Immature natural killer cell (primary cell): ENCODE results near the gene ALG6. TPM values are rescaled to one million over a fixed set of nuclear protein-coding genes. Genes with fewer than 3 reads are reported as not detected.

Source experiments
- DNase-seq, 3 donors: peaks; one replicate each; pipeline ENCODE4 v3.0.0; 2022; ENCODE audit warnings: mixed read lengths in 1 of 3
- H3K27ac Mint-ChIP-seq, 6 donors: one replicate each; pipeline ENCODE4 v1.8.0; 2020; ENCODE audit warnings: mixed read lengths in 6 of 6, mild to moderate bottlenecking in 5 of 6, inconsistent platforms in 4 of 6, moderate library complexity in 3 of 6
- H3K27me3 Mint-ChIP-seq, 3 donors: one replicate each; pipeline ENCODE4 v1.8.0; 2020 to 2021; ENCODE audit warnings: low read depth in 3 of 3, mild to moderate bottlenecking in 3 of 3, mixed read lengths in 3 of 3, moderate library complexity in 3 of 3, inconsistent platforms in 1 of 3
- H3K36me3 Mint-ChIP-seq, 3 donors: one replicate each; pipeline ENCODE4 v1.8.0; 2020; ENCODE audit warnings: mixed read lengths in 3 of 3, inconsistent platforms in 2 of 3, mild to moderate bottlenecking in 2 of 3
- H3K4me1 Mint-ChIP-seq, 2 donors: one replicate each; pipeline ENCODE4 v1.8.0; 2020; ENCODE audit warnings: inconsistent platforms in 2 of 2, mild to moderate bottlenecking in 2 of 2, mixed read lengths in 2 of 2, moderate library complexity in 1 of 2
- H3K4me3 Mint-ChIP-seq, 5 donors: one replicate each; pipeline ENCODE4 v1.8.0; 2020; ENCODE audit warnings: mild to moderate bottlenecking in 5 of 5, mixed read lengths in 5 of 5, inconsistent platforms in 3 of 5, moderate library complexity in 3 of 5
- H3K9me3 Mint-ChIP-seq, 6 donors: one replicate each; pipeline ENCODE4 v1.8.0; 2020; ENCODE audit warnings: mild to moderate bottlenecking in 6 of 6, mixed read lengths in 6 of 6, inconsistent platforms in 4 of 6, moderate library complexity in 3 of 6
- polyA plus RNA-seq, 3 donors: library from polyadenylated mRNA; unstranded; fragments of 300-500 nt; fragmentation: Illumina TruSeq; gene quantifications; one replicate each; pipeline ENCODE4 v1.2.3, GENCODE V29; 2021

ALG6 gene
- polyA plus RNA-seq, 3 donors from 2014 or later: 16.5 to 29.9 (median 20.7) TPM

GRCh38 chr1:63323865-63324778 is 43.3 kb upstream of the ALG6 start:
- no peak for DNase-seq
- H3K9me3 Mint-ChIP-seq: peaks cover 3 to 52% (median 13%) of the 10 kb centered on the region in 6 donors
- peaks cover 0 to 10% (median 4%) of the 10 kb centered on the region in 3 donors for H3K36me3 Mint-ChIP-seq

DNA sequence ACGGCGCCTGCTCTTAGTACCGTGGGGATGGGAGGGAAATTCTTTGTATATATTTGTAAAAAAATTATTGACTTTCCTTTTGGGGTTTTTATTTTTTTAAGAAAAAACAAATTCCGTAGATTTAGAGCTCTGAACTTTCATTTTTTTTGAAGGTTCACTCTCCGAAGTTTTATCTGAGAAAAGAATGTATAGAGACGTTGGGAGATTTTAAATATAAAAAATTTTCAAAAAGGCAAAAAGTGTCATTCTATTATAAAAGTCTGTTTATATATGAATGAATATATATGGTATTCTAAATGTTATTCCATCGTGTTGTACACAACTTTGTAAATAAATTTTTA is 42.7 kb upstream of the ALG6 start:
- peaks cover 30 to 46% of the 10 kb centered on the region in 2 donors for H3K4me1 Mint-ChIP-seq
- no peak for DNase-seq
- peaks cover 0 to 9% (median 4%) of the 10 kb centered on the region in 3 donors for H3K36me3 Mint-ChIP-seq
- H3K9me3 Mint-ChIP-seq: peaks cover 2 to 50% (median 12%) of the 10 kb centered on the region in 6 donors
- no peak overlapping the region for H3K27ac Mint-ChIP-seq
- H3K4me3 Mint-ChIP-seq: peak overlapping the region; percentile 72 to 86 (median 78)
- peaks cover 60 to 82% (median 73%) of the 10 kb centered on the region in 3 donors for H3K27me3 Mint-ChIP-seq

More at GRCh38 chr1:63323865-63324778, 43.3 kb upstream of the ALG6 start:
- Mint-ChIP-seq H3K27me3 (peaks cover 66 to 82% (median 74%) of the 10 kb centered on the region in 3 donors), H3K27ac (peak overlapping the region in 1 of 6 donors; percentile 61), H3K4me1 (peaks cover 30 to 44% of the 10 kb centered on the region in 2 donors), H3K4me3 (peak overlapping the region; percentile 72 to 89 (median 83))

DNA sequence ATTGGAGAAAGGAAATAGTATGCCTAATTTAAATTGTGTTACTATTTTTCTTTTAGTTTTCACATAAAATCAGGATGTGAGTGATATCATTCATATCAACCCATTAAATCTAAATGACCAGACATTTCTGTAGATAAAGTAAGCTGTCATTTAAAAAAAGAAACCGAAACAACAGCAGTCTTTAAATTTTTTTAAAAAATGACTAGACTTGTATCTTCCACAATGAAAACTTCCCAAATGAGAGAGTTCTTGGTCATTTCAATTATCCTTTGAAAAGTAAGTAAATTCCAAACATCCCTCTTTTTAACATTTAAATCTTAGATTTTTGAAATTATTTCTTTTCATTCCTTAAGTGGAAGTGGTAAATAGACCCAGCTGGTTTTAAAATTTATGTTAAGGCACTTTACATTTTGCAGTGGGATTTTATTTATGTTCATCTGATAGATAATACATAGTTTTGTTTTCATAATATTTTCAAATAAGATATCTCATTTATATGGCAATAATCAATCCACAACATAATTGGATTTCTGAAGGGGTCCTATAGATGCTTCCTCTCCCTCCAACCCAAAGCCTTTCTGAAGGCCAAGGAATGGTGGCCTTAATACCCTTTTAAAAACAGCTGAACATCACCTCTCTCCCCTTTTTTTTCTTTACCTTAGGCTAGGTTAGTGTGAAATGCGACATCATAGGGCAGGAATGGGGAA is 42.0 kb upstream of the ALG6 start:
- Mint-ChIP-seq H3K27me3 (peaks cover 56 to 78% (median 71%) of the 10 kb centered on the region in 3 donors), H3K9me3 (peaks cover 2 to 49% (median 12%) of the 10 kb centered on the region in 6 donors), H3K36me3 (peaks cover 0 to 9% (median 4%) of the 10 kb centered on the region in 3 donors), H3K27ac (no peak overlapping the region), H3K4me1 (peaks cover 29 to 48% of the 10 kb centered on the region in 2 donors), H3K4me3 (peak overlapping the region; percentile 13 to 72 (median 40))
- no peak for DNase-seq

GRCh38 chr1:63326106-63326472 is 41.3 kb upstream of the ALG6 start:
- H3K27me3 Mint-ChIP-seq: peaks cover 57 to 78% (median 71%) of the 10 kb centered on the region in 3 donors
- no peak for DNase-seq
- H3K9me3 Mint-ChIP-seq: peaks cover 2 to 56% (median 12%) of the 10 kb centered on the region in 6 donors

DNA sequence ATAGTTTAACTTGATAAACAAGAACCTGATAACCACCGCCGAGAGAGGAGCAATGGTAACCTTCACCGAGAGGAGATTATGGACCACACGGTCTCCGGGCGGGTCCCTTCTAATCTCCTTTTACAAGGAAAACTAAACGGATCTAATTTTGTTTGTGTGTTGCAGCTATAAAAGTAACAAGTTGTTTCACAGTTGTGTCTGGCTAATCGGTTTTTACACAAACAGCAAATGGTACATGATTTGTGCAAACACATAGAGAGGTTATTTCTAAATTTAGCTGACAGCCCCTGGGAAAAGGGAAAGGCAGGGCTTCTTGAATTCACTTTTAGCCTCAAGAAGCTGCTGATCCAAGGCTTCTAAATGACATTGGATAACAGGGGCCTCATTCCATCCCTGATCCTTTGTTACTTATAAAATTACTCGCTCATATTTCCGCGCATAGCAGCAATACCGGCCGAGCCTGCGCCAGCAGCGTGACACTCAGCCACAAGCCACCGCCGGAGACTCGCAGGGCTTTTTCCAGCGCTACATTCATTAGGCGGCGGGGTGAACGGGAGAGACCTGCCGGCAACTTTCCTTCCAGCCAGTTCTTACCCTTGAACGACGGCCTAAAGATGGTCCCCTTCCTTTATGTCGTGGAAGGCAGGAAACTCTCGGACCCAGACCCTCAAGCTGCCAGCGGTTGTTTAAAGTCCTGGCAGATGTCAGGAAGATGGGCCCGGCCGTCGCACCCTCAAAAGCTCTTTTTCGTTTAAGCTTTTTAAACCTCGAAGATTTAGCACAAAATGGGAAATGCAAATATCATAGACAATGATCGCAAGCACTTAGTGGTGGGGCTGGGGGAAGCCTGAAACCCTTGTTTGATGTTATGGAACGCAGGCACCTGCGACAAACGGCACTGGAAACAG is 40.7 kb upstream of the ALG6 start:
- Mint-ChIP-seq H3K27me3 (peaks cover 51 to 74% (median 68%) of the 10 kb centered on the region in 3 donors), H3K9me3 (peaks cover 0 to 51% (median 7%) of the 10 kb centered on the region in 6 donors), H3K4me3 (peak overlapping the region in 2 of 5 donors; percentile 15 to 56), H3K27ac (peak overlapping the region in 1 of 6 donors; percentile 68), H3K36me3 (peaks cover 0 to 12% (median 3%) of the 10 kb centered on the region in 3 donors), H3K4me1 (peaks cover 23 to 48% of the 10 kb centered on the region in 2 donors)
- DNase-seq: no peak

More at GRCh38 chr1:63326106-63326472, 41.3 kb upstream of the ALG6 start:
- H3K36me3 Mint-ChIP-seq: peaks cover 0 to 12% (median 4%) of the 10 kb centered on the region in 3 donors
- peak overlapping the region in 4 of 5 donors; percentile 15 to 56 (median 32) for H3K4me3 Mint-ChIP-seq
- peaks cover 29 to 54% of the 10 kb centered on the region in 2 donors for H3K4me1 Mint-ChIP-seq
- H3K27ac Mint-ChIP-seq: peak overlapping the region in 1 of 6 donors; percentile 68

DNA sequence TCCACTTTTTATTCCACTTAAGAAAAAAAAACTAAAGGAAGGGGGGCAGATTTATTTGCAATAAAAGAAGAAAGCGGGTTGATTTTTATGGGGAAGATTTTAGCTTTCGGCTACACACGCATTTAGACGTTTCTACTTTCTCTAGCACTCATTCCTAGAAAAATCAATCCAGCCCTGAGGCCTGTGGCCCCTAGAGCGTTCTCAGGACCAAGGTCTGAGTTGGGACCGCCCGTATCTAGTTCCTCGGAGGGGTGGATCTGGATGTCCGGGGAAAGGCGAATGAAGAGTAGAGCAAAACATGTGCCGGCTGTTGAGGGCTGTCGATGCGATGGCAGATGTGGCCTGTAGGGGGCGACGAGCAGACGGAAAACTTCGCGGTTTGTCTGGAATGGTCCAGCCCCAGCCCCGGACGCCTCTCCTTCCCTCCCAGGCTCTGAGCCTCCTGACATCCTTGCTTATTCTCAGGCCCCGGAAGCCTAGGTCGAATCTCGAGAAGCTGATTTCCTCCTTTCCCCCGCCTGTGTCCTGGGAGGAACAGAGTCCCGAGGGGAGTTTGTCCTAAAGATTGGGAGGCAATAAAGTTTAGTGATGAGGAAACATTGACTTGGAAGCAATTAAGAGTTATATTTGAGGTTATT is 39.9 kb upstream of the ALG6 start:
- Mint-ChIP-seq H3K27ac (peak overlapping the region in 2 of 6 donors; percentile 3 to 68), H3K36me3 (peaks cover 0 to 12% (median 0%) of the 10 kb centered on the region in 3 donors), H3K4me3 (peak overlapping the region in 1 of 5 donors; percentile 8), H3K27me3 (peaks cover 48 to 71% (median 66%) of the 10 kb centered on the region in 3 donors), H3K9me3 (peaks cover 0 to 52% (median 7%) of the 10 kb centered on the region in 6 donors), H3K4me1 (peaks cover 18 to 44% of the 10 kb centered on the region in 2 donors)
- peak in 1 of 3 donors; percentile 22 for DNase-seq

GRCh38 chr1:63328122-63328521 is 39.3 kb upstream of the ALG6 start:
- DNase-seq: no peak
- H3K27ac Mint-ChIP-seq: peak overlapping the region in 2 of 6 donors; percentile 3 to 18
- H3K36me3 Mint-ChIP-seq: peaks cover 0 to 12% (median 0%) of the 10 kb centered on the region in 3 donors
- peaks cover 18 to 44% of the 10 kb centered on the region in 2 donors for H3K4me1 Mint-ChIP-seq
- H3K4me3 Mint-ChIP-seq: peak overlapping the region in 1 of 5 donors; percentile 8
- peaks cover 0 to 52% (median 7%) of the 10 kb centered on the region in 6 donors for H3K9me3 Mint-ChIP-seq
- H3K27me3 Mint-ChIP-seq: peaks cover 48 to 75% (median 69%) of the 10 kb centered on the region in 3 donors

DNA sequence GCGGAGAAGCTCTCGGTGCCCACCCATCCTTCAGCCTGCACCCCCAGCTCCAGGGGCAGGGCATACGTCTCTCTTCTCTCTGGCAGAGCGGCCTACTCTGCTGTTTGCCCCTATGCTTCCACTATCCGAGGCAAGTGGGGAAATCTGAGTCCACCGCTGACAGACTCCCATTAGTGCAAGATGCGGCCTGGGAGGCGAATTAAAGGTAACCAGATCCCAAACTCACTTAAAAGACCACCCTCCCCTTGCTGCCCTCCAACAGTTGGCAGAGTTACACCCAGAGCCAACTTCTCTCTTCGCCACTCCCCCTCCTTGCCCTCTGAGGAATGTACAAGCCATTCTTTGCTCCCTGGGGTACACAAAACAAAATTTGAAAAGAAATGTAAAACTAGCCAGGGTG is 38.6 kb upstream of the ALG6 start:
- Mint-ChIP-seq H3K27me3 (peaks cover 45 to 73% (median 72%) of the 10 kb centered on the region in 3 donors), H3K27ac (no peak overlapping the region), H3K4me1 (peaks cover 15 to 44% of the 10 kb centered on the region in 2 donors), H3K9me3 (peaks cover 0 to 52% (median 7%) of the 10 kb centered on the region in 6 donors), H3K36me3 (peaks cover 0 to 12% (median 0%) of the 10 kb centered on the region in 3 donors), H3K4me3 (no peak overlapping the region)
- DNase-seq: no peak

DNA sequence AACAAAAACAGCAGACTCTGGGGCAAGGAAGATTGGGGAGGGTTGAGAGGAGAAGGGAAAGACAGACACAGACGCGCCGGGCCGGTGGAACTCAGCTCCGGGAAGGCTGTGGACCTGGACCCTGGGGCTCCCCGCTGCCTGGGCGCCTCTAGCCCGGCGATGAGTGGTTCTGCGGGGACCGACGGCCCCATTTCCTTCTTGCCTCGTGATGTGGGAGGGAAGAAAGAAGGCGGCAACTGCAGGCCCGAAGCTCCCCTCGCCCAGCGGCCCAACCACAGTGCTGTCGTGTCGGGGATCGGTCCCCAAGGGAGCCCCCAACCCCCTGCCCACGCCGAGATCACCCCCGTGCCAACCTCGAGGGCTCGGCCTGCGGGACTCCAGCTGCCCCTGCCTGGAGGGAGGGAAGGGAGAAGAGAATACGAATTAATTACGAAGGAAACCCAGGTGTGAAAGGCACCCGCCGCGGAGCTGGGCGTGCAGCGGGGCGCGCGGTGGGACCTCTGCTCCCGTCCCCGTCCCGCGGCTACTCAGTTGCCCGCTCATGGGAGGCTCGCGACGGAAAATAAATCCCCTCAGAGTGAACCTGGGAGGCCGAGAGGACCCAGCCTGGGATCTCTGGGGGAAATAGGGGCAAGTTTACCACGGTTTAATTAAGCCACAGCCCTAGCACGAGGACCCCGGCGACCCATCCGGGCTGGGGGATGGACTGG is 37.7 kb upstream of the ALG6 start:
- H3K4me3 Mint-ChIP-seq: peak overlapping the region in 2 of 5 donors; percentile 22 to 46
- H3K27ac Mint-ChIP-seq: no peak overlapping the region
- peaks cover 0 to 12% (median 0%) of the 10 kb centered on the region in 3 donors for H3K36me3 Mint-ChIP-seq

DNA sequence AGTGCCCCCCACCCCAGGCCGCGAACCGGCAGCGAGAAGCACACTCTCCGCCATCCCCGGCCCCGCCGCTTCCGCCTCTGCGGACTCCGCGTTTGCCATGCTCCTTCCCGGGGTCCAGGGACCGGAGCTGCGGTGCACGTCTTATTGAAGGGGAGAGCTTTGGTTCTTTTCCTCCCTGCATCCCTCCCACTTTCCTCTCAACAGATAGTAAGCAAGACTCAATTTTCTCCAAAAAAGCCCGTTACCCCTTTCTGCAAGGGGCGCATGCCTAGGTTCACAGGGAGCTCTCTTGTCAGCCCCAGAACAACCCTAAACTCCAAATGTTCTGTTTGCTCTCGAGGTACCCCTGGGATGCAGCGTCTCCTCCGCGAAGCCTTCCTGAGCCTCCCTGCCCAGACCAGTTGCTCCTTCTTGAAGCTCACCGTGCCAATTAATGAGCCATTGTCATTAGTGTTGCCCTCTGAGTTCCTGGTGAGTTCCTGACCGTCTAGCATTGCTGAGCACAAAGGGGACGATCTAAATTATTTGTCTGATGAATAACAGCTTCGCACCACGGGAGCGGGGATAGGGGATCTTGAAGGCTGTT is 37.0 kb upstream of the ALG6 start:
- Mint-ChIP-seq H3K27ac (peak overlapping the region in 1 of 6 donors; percentile 27), H3K4me1 (peaks cover 12 to 33% of the 10 kb centered on the region in 2 donors), H3K27me3 (peaks cover 44 to 76% (median 72%) of the 10 kb centered on the region in 3 donors), H3K4me3 (peak overlapping the region in 4 of 5 donors; percentile 0 to 67 (median 30)), H3K9me3 (peaks cover 0 to 45% (median 6%) of the 10 kb centered on the region in 6 donors), H3K36me3 (peaks cover 0 to 12% (median 0%) of the 10 kb centered on the region in 3 donors)
- no peak for DNase-seq

More for the DNA sequence above, 37.7 kb upstream of the ALG6 start:
- Mint-ChIP-seq H3K9me3 (peaks cover 0 to 49% (median 6%) of the 10 kb centered on the region in 6 donors), H3K27me3 (peaks cover 44 to 76% (median 73%) of the 10 kb centered on the region in 3 donors), H3K4me1 (peaks cover 13 to 38% of the 10 kb centered on the region in 2 donors)
- no peak for DNase-seq

- Mint-ChIP-seq H3K4me3 (no peak overlapping the region), H3K36me3 (no peaks in the 10 kb centered on the region), H3K9me3 (peaks cover 0 to 4% (median 0%) of the 10 kb centered on the region in 6 donors), H3K27me3 (peaks cover 5 to 8% (median 6%) of the 10 kb centered on the region in 3 donors), H3K27ac (no peak overlapping the region), H3K4me1 (no peaks in the 10 kb centered on the region)
- DNase-seq: no peak
Measured at GRCh38 chr1:63342402-63342801, 25.0 kb upstream of the ALG6 start.
